ENCODE data around the gene CD226. TPM values are rescaled to one million over a fixed set of nuclear protein-coding genes. Genes with fewer than 3 reads are reported as not detected.
A peak's percentile ranks its signal among the peaks of the same experiment; 100 is the strongest.

CD226 gene
- total and polyA plus RNA-seq, 8 donors = under 0.01 to 10.5 (median 0.89) TPM; not detected in 1

GRCh38 chr18:69935319-69936190, 12.1 kb downstream of the CD226 start:
- no peak for TF ChIP-seq POLR2A (IDR thresholded peaks at IDR 0.05)
- peak in 2 of 3 donors; percentile 29 to 40 for TF ChIP-seq POLR2AphosphoS5 (IDR thresholded peaks at IDR 0.05)
- no peaks in the 10 kb centered on the region for H3K9me3 ChIP-seq
- intact Hi-C loops (cut with DNase I; ENCODE audit: low total_unique reads) = no loop called here
- peak overlapping the region in 1 of 5 donors; percentile 49 for H3K27ac ChIP-seq
- peak; percentile 54 to 69 for DNase-seq
- H3K4me1 ChIP-seq = peaks cover 0 to 14% (median 2%) of the 10 kb centered on the region in 4 donors
- WGBS, 5 donors = 65 to 74% (median 70%) methylated on average over 12 of the region's 12 CpGs
- H3K36me3 ChIP-seq = no peaks in the 10 kb centered on the region
- H3K4me3 ChIP-seq = no peak overlapping the region
- no peaks in the 10 kb centered on the region for H3K27me3 ChIP-seq

GRCh38 chr18:69934601-69935265, 12.9 kb downstream of the CD226 start:
- intact Hi-C loops (cut with DNase I; ENCODE audit: low total_unique reads) = no loop called here
- Histone ChIP-seq H3K27ac (no peak overlapping the region), H3K27me3 (no peaks in the 10 kb centered on the region), H3K9me3 (no peaks in the 10 kb centered on the region), H3K36me3 (no peaks in the 10 kb centered on the region), H3K4me1 (peaks cover 0 to 14% (median 2%) of the 10 kb centered on the region in 4 donors), H3K4me3 (no peak overlapping the region)
- TF ChIP-seq EP300 (IDR thresholded peaks at IDR 0.05) = no peak
- no peak for TF ChIP-seq POLR2A (IDR thresholded peaks at IDR 0.05)
- TF ChIP-seq POLR2AphosphoS5 (IDR thresholded peaks at IDR 0.05) = no peak
- TF ChIP-seq CTCF (IDR thresholded peaks at IDR 0.05) = no peak
- DNase-seq = no peak
- 67 to 75% (median 72%) methylated on average over 4 of the region's 4 CpGs for WGBS, 5 donors

DNA sequence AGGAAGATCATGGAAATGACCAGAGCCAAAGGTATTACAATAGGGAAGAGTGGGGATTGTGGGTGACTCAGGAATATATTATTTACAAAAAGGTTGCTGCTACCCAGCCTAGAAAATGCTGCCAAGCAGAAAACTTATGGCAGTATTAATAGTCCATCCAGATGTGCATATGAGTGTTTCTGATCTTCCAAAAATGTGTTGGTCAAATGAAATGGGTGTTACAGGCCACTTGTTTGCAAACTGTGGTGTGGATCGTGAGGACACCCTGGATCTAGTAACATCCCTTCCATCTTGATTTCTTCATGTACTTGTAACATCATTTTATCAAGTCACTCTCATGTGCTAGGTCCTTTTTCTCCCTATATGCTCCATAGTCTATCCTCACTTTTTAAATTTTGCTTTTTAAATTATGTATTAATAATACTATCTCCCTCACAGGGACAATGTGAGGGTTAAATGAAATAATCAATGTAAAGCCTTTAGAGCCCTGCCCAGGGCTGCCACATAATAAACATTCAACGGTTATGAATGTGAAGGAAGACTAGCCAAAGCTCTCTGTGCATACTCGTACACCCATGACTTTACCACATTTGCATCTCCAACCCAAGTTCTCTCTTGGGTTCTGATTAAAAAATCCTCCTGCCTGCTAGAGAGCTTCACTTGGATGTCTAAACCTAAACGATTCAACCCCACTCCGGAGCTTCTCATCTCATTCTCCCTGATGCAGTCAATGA, 18.5 kb downstream of the CD226 start:
- H3K9me3 ChIP-seq = no peaks in the 10 kb centered on the region
- TF ChIP-seq POLR2A (IDR thresholded peaks at IDR 0.05) (no peak), CTCF (IDR thresholded peaks at IDR 0.05) (no peak), POLR2AphosphoS5 (IDR thresholded peaks at IDR 0.05) (no peak), EP300 (IDR thresholded peaks at IDR 0.05) (no peak)

GRCh38 chr18:69916412-69916811, 31.3 kb downstream of the CD226 start:
- Histone ChIP-seq H3K9me3 (no peaks in the 10 kb centered on the region), H3K4me3 (no peak overlapping the region), H3K27me3 (no peaks in the 10 kb centered on the region), H3K27ac (no peak overlapping the region), H3K36me3 (no peaks in the 10 kb centered on the region), H3K4me1 (no peaks in the 10 kb centered on the region)
- no peak for DNase-seq
- WGBS, 5 donors = 73 to 82% (median 75%) methylated on average over 3 of the region's 3 CpGs
- intact Hi-C loops (cut with DNase I; ENCODE audit: low total_unique reads) = no loop called here
- TF ChIP-seq EP300 (IDR thresholded peaks at IDR 0.05) (no peak), POLR2A (IDR thresholded peaks at IDR 0.05) (no peak), POLR2AphosphoS5 (IDR thresholded peaks at IDR 0.05) (no peak), CTCF (IDR thresholded peaks at IDR 0.05) (no peak)

More for the DNA sequence above, 18.5 kb downstream of the CD226 start:
- Histone ChIP-seq H3K27ac (no peak overlapping the region), H3K4me3 (no peak overlapping the region), H3K36me3 (no peaks in the 10 kb centered on the region), H3K4me1 (no peaks in the 10 kb centered on the region), H3K27me3 (no peaks in the 10 kb centered on the region)
- DNase-seq = no peak
- 85 to 90% (median 89%) methylated on average over 5 of the region's 5 CpGs for WGBS, 5 donors
- intact Hi-C loops (cut with DNase I; ENCODE audit: low total_unique reads) = no loop called here

Data from stomach (tissue), 9 donors.